ENCODE data around the gene TAOK2.

TAOK2 gene

DNA sequence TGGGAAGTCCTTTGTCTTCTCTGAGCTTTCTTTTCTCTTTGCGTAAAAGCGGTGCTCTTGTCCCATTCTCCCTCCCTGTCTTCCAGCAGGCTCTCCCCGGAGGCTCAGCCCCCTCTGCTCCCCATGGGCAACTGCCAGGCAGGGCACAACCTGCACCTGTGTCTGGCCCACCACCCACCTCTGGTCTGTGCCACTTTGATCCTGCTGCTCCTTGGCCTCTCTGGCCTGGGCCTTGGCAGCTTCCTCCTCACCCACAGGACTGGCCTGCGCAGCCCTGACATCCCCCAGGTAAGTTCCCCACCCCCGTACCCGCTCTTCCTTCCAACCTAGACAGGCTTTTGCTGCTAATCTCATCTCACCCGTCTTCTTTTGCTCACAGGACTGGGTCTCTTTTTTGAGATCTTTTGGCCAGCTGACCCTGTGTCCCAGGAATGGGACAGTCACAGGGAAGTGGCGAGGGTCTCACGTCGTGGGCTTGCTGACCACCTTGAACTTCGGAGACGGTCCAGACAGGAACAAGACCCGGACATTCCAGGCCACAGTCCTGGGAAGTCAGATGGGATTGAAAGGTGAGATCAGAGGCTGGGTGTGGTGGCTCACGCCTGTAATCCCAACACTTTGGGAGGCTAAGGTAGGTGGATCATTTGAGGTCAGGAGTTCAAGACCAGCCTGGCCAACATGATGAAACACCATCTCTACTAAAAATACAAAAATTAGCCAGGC is 10.5 kb upstream of the TAOK2 start:
- DNase-seq (ENCODE audit: low spot score): no peak

GRCh38 chr16:29968205-29968604 is 5.5 kb upstream of the TAOK2 start:
- no peak for DNase-seq (ENCODE audit: low spot score)

DNA sequence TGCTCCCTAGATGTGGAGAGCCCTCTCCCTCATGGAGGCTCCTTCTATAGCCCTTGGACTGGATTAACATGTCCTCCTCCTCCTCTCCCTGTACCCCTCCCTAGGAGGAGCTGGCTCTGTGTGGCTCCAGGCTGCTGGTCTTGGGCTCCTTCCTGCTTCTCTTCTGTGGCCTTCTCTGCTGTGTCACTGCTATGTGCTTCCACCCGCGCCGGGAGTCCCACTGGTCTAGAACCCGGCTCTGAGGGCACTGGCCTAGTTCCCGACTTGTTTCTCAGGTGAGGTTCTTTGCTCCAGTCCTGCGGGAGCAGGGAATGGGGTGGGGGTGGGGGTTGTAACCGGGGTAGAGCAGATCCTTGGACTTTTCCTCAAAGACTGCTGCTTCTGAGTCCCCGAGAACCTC is 2.4 kb upstream of the TAOK2 start:
- no peak for DNase-seq (ENCODE audit: low spot score)

GRCh38 chr16:29972500-29972899 is 1.2 kb upstream of the TAOK2 start:
- DNase-seq (ENCODE audit: low spot score): no peak

DNA sequence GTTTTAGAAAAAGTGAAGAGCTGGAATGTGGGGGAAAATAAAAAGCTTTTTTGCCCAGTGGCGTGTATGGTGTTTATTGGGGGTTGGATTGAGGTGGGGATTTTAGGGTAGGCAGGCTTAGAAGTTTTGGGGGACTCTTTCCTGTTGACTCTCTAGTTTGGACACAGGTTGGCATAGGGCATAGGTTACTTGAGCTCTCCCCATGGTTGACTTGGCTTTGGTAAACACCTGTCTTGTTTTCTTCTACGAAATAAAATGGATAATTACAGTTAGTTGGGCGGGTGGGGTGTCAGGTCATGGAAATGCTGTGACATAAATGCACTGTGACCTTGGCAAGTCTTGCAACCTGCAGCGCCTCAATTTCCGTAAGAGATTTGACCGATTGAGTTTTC is 680 bp upstream of the TAOK2 start:
- no peak for DNase-seq (ENCODE audit: low spot score)

- no peak for DNase-seq (ENCODE audit: low spot score)
Observed at GRCh38 chr16:29974291-29975133, 844 bp downstream of the TAOK2 start.

DNA sequence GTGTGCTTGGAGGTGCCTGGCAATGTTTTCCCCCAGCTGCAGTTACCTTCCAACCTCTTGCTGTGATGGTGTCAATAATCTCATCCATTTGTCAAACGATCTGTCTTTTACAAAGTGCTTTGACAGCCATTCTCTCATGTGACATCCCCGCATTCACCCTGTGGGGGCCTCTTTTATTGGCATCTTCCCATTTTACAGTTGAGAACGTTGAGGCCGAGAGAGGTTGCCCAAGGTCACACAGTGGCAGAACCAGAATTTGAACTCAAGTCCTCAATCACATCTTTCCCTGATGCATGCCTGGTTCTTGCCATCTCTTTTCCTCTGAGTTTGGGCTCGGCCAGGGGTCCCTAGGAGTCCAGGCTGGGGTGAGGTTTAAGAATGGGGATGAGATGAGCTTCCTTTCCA is 1.5 kb downstream of the TAOK2 start:
- DNase-seq (ENCODE audit: low spot score): no peak

GRCh38 chr16:29975811-29976511 is 2.3 kb downstream of the TAOK2 start:
- DNase-seq (ENCODE audit: low spot score): no peak

DNA sequence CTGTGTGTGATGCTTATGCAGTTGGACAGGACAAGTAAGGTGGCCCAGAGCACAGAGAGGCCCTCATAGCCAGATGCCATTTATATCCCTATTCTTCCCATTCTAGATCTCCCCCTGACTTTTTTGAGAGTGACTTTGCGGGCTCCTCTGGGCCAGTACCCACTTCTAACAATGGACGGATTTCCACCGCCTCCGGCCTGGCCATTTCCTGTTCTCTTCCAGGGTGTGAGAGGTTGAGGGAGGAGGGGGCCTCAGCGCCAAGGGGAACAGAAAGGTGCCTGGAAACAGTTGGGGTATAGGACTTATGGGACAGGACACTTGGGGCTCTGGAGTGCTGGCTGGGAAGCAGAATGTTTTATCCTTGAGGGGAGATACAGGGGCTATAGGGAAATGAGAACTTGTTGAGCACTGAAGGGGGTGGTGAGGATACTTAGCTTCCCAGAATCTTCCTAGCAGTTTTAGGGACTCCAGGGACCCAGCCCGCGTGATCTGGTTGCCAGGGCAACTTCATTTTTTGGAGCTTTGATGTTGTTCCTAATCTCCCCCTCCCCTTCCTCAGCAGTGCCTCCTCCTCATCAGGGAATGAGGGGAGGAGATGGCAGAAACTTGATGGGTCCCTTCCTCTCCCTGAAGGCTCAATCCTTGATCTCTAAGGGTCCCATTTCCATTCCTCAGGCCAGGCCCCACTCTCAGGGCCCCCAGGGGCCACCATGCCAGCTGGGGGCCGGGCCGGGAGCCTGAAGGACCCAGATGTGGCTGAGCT is 3.6 kb downstream of the TAOK2 start:
- DNase-seq (ENCODE audit: low spot score): no peak

GRCh38 chr16:29978081-29978480 is 4.4 kb downstream of the TAOK2 start:
- DNase-seq (ENCODE audit: low spot score): no peak

DNA sequence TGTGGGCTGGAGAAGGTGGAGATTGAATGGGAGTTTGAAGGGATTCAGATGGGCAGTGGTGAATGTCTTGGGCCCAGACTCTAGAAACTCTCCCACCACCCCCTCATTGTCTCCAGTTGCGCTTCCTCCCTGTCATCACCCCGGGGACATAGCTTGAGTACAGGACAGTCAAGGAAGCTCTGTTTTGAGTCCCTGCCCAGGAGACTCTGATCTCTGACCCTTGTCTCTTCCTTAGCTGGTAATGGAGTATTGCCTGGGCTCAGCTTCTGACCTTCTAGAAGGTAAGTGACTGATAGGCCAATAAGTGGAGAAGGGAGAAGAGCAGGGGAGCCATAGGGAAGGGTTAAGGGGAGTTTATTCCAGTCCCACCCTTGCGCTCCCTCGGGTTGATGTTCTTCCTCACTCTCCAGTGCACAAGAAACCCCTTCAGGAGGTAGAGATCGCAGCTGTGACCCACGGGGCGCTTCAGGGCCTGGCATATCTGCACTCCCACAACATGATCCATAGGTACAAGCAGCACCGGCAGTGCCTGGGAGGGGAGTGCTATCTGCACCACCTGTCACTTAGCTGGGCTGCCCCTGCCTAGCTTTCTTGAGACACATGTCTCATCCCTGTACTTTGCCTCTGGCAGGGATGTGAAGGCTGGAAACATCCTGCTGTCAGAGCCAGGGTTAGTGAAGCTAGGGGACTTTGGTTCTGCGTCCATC is 5.0 kb downstream of the TAOK2 start:
- no peak for DNase-seq (ENCODE audit: low spot score)

GRCh38 chr16:29982560-29983419 is 9.1 kb downstream of the TAOK2 start:
- DNase-seq (ENCODE audit: low spot score): no peak

DNA sequence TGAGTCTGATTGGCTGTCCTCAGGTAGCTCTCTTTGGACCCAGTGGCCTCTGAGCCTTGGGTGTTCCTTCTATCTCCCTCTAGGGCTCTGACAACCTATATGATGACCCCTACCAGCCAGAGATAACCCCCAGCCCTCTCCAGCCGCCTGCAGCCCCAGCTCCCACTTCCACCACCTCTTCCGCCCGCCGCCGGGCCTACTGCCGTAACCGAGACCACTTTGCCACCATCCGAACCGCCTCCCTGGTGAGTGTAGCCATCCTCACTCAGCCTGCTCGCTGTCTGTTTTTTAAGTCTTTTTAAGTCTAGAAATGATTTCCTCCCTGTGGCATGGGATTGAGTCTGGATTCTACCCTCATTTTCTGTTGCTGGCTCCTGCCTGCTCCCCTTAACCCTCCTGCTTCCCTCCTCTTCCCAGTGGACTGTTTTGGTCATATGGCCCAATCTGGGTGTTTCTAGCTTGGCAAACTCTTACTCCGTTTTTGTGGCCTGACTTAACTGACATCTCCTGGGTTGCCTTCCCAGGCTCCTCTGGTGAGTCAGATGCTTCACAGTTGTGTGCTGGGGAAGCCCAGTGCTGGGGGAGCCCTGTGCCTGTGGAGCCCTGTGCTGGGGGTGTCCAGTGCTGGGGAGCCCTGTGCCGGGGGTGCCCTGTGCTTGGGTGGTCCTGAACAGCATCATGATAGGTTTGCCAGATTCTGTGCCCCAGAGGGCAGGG is 9.9 kb downstream of the TAOK2 start:
- DNase-seq (ENCODE audit: low spot score): no peak

- no peak for DNase-seq (ENCODE audit: low spot score)
Observed at GRCh38 chr16:29984137-29984763, 10.6 kb downstream of the TAOK2 start.

- no peak for DNase-seq (ENCODE audit: low spot score)
Observed at GRCh38 chr16:29984764-29985147, 11.1 kb downstream of the TAOK2 start.

DNA sequence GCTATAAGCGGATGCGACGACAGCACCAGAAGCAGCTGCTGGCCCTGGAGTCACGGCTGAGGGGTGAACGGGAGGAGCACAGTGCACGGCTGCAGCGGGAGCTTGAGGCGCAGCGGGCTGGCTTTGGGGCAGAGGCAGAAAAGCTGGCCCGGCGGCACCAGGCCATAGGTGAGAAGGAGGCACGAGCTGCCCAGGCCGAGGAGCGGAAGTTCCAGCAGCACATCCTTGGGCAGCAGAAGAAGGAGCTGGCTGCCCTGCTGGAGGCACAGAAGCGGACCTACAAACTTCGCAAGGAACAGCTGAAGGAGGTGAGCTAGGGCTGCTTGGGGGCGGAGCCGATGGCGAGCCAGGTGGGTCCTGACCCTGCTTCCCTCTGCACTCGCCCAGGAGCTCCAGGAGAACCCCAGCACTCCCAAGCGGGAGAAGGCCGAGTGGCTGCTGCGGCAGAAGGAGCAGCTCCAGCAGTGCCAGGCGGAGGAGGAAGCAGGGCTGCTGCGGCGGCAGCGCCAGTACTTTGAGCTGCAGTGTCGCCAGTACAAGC is 11.7 kb downstream of the TAOK2 start:
- DNase-seq (ENCODE audit: low spot score): no peak

DNA sequence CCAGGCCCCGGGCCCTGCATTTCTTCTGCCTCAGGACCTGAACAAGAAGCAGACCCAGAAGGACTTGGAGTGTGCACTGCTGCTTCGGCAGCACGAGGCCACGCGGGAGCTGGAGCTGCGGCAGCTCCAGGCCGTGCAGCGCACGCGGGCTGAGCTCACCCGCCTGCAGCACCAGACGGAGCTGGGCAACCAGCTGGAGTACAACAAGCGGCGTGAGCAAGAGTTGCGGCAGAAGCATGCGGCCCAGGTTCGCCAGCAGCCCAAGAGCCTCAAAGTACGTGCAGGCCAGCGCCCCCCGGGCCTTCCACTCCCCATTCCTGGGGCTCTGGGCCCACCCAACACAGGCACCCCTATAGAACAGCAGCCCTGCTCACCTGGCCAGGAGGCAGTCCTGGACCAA is 12.6 kb downstream of the TAOK2 start:
- no peak for DNase-seq (ENCODE audit: low spot score)

DNA sequence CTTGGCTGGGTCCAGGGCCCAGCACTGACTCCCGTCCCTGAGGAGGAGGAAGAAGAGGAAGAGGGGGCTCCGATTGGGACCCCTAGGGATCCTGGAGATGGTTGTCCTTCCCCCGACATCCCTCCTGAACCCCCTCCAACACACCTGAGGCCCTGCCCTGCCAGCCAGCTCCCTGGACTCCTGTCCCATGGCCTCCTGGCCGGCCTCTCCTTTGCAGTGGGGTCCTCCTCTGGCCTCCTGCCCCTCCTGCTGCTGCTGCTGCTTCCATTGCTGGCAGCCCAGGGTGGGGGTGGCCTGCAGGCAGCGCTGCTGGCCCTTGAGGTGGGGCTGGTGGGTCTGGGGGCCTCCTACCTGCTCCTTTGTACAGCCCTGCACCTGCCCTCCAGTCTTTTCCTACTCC is 13.3 kb downstream of the TAOK2 start:
- DNase-seq (ENCODE audit: low spot score): no peak

Measured in Ammon's horn (tissue), 1 donor.